ENCODE measurements around the gene GPT2. TPM values are rescaled to one million over a fixed set of nuclear protein-coding genes. Genes with fewer than 3 reads are reported as not detected.

The GPT2 gene
- total RNA-seq (1 to 10 TPM; 4.0 to 5.8 (median 4.6) TPM), polyA plus RNA-seq (6.8 TPM)
- long read RNA-seq, donor 1, transcript GPT2-201 (12 exons, 3,984 nt): major isoform, 14 of 18 reads
- long read RNA-seq, donor 1, partial matches to known transcripts: 1 of 18 reads
- long read RNA-seq, donor 1, other reads (novel, unspliced or antisense): 3 of 18 reads
- long read RNA-seq, donor 2, transcript GPT2-201 (12 exons, 3,984 nt): major isoform, 5 of 6 reads
- long read RNA-seq, donor 2, partial matches to known transcripts: 0 of 6 reads
- long read RNA-seq, donor 2, other reads (novel, unspliced or antisense): 1 of 6 reads
- long read RNA-seq, donor 3, transcript GPT2-201 (12 exons, 3,984 nt): major isoform, 7 of 12 reads
- long read RNA-seq, donor 3, partial matches to known transcripts: 1 of 12 reads
- long read RNA-seq, donor 3, other reads (novel, unspliced or antisense): 2 of 12 reads
- long read RNA-seq, donor 4, transcript GPT2-201 (12 exons, 3,984 nt): major isoform, 5 of 7 reads
- long read RNA-seq, donor 4, partial matches to known transcripts: 1 of 7 reads
- long read RNA-seq, donor 4, other reads (novel, unspliced or antisense): 0 of 7 reads

GRCh38 chr16:46883690-46884512 is at the start of gene GPT2:
TSS of gene GPT2 (plus strand) at chr16:46884362. CDS start at chr16:46884716, 354 bp downstream.
- Histone ChIP-seq H3K9me3 (ENCODE audit: control insufficient read depth, low read length) (no peaks in the 10 kb centered on the region), H3K4me3 (ENCODE audit: low read length) (peak within 1 kb of the TSS; percentile 66), H3K27ac (ENCODE audit: low read length) (no peak within 1 kb of the TSS), H3K27me3 (ENCODE audit: control insufficient read depth, insufficient read depth) (no peaks in the 10 kb centered on the region), H3K4me1 (ENCODE audit: control insufficient read depth, insufficient read depth, low read length) (peaks cover 4% of the 10 kb centered on the region)
- intact Hi-C loops (cut with DNase I): no loop called here
- peak; percentile 99 for DNase-seq
- ATAC-seq: peak; percentile 100
- under 1% methylated on average over 75 of the region's 75 CpGs for WGBS

- no peaks in the 10 kb centered on the region for H3K9me3 ChIP-seq (ENCODE audit: control insufficient read depth, low read length)
- ATAC-seq (no peak), DNase-seq (no peak)
- no peak overlapping the region for H3K4me3 ChIP-seq (ENCODE audit: low read length)
- no peak overlapping the region for H3K27ac ChIP-seq (ENCODE audit: low read length)
- WGBS: 85% methylated on average over 6 of the region's 6 CpGs
- no peaks in the 10 kb centered on the region for H3K4me1 ChIP-seq (ENCODE audit: control insufficient read depth, insufficient read depth, low read length)
- H3K27me3 ChIP-seq (ENCODE audit: control insufficient read depth, insufficient read depth): no peaks in the 10 kb centered on the region
- intact Hi-C loops (cut with DNase I): no loop called here
Measured at GRCh38 chr16:46836534-46837530, 47.3 kb upstream of the GPT2 start.

GRCh38 chr16:46839986-46840443 is 44.1 kb upstream of the GPT2 start:
- intact Hi-C loops (cut with DNase I): no loop called here
- 71% methylated on average over 11 of the region's 11 CpGs for WGBS

GRCh38 chr16:46842192-46842895 is 41.8 kb upstream of the GPT2 start:
- ATAC-seq (no peak), DNase-seq (no peak)
- Histone ChIP-seq H3K27ac (ENCODE audit: low read length) (no peak overlapping the region), H3K27me3 (ENCODE audit: control insufficient read depth, insufficient read depth) (no peaks in the 10 kb centered on the region), H3K9me3 (ENCODE audit: control insufficient read depth, low read length) (no peaks in the 10 kb centered on the region), H3K4me1 (ENCODE audit: control insufficient read depth, insufficient read depth, low read length) (no peaks in the 10 kb centered on the region), H3K4me3 (ENCODE audit: low read length) (no peak overlapping the region)
- intact Hi-C loops (cut with DNase I): no loop called here
- WGBS: 97% methylated on average over 18 of the region's 18 CpGs

More at GRCh38 chr16:46839986-46840443, 44.1 kb upstream of the GPT2 start:
- Histone ChIP-seq H3K9me3 (ENCODE audit: control insufficient read depth, low read length) (no peaks in the 10 kb centered on the region), H3K27ac (ENCODE audit: low read length) (no peak overlapping the region), H3K4me1 (ENCODE audit: control insufficient read depth, insufficient read depth, low read length) (no peaks in the 10 kb centered on the region), H3K4me3 (ENCODE audit: low read length) (no peak overlapping the region), H3K27me3 (ENCODE audit: control insufficient read depth, insufficient read depth) (no peaks in the 10 kb centered on the region)
- no peak for DNase-seq
- no peak for ATAC-seq

- DNase-seq: peak in 1 of 3 donors; percentile 51
- no peak overlapping the region for H3K4me3 ChIP-seq (ENCODE audit: low read length)
Measured at GRCh38 chr16:46843898-46844642, 40.1 kb upstream of the GPT2 start.

GRCh38 chr16:46844771-46845170 is 39.4 kb upstream of the GPT2 start:
- Histone ChIP-seq H3K4me3 (ENCODE audit: low read length) (no peak overlapping the region), H3K9me3 (ENCODE audit: control insufficient read depth, low read length) (no peaks in the 10 kb centered on the region), H3K4me1 (ENCODE audit: control insufficient read depth, insufficient read depth, low read length) (no peaks in the 10 kb centered on the region), H3K27ac (ENCODE audit: low read length) (no peak overlapping the region), H3K27me3 (ENCODE audit: control insufficient read depth, insufficient read depth) (no peaks in the 10 kb centered on the region)
- ATAC-seq: no peak
- no peak for DNase-seq
- intact Hi-C loops (cut with DNase I): no loop called here
- 83% methylated on average over 10 of the region's 10 CpGs for WGBS

More at GRCh38 chr16:46843898-46844642, 40.1 kb upstream of the GPT2 start:
- Histone ChIP-seq H3K27ac (ENCODE audit: low read length) (no peak overlapping the region), H3K27me3 (ENCODE audit: control insufficient read depth, insufficient read depth) (no peaks in the 10 kb centered on the region), H3K9me3 (ENCODE audit: control insufficient read depth, low read length) (no peaks in the 10 kb centered on the region), H3K4me1 (ENCODE audit: control insufficient read depth, insufficient read depth, low read length) (no peaks in the 10 kb centered on the region)
- intact Hi-C loops (cut with DNase I): no loop called here
- 39% methylated on average over 74 of the region's 74 CpGs for WGBS
- ATAC-seq: peak in 1 of 2 donors; percentile 40

- intact Hi-C loops (cut with DNase I): no loop called here
- no peak overlapping the region for H3K4me3 ChIP-seq (ENCODE audit: low read length)
- H3K27me3 ChIP-seq (ENCODE audit: control insufficient read depth, insufficient read depth): no peaks in the 10 kb centered on the region
- no peaks in the 10 kb centered on the region for H3K4me1 ChIP-seq (ENCODE audit: control insufficient read depth, insufficient read depth, low read length)
- ATAC-seq: no peak
- no peak for DNase-seq
- H3K27ac ChIP-seq (ENCODE audit: low read length): no peak overlapping the region
- 91% methylated on average over 5 of the region's 5 CpGs for WGBS
- H3K9me3 ChIP-seq (ENCODE audit: control insufficient read depth, low read length): no peaks in the 10 kb centered on the region
Measured at GRCh38 chr16:46845952-46846351, 38.2 kb upstream of the GPT2 start.

- 78% methylated on average over 5 of the region's 5 CpGs for WGBS
- Histone ChIP-seq H3K27me3 (ENCODE audit: control insufficient read depth, insufficient read depth) (no peaks in the 10 kb centered on the region), H3K4me1 (ENCODE audit: control insufficient read depth, insufficient read depth, low read length) (no peaks in the 10 kb centered on the region), H3K9me3 (ENCODE audit: control insufficient read depth, low read length) (no peaks in the 10 kb centered on the region), H3K27ac (ENCODE audit: low read length) (no peak overlapping the region), H3K4me3 (ENCODE audit: low read length) (no peak overlapping the region)
- DNase-seq (no peak), ATAC-seq (no peak)
- intact Hi-C loops (cut with DNase I): no loop called here
Measured at GRCh38 chr16:46848768-46849764, 35.1 kb upstream of the GPT2 start.

Data from right cardiac atrium (tissue), 5 donors.